CD14-positive monocyte (primary cell): ENCODE results near the gene THSD4. TPM values are rescaled to one million over a fixed set of nuclear protein-coding genes. Genes with fewer than 3 reads are reported as not detected.

ENCODE experiments used
- DNase-seq, 3 donors: peaks; one replicate each; pipeline ENCODE4 v3.0.0-alpha.2; 2011 to 2022
- H2AFZ ChIP-seq: 2 replicates; pipeline ENCODE4 v1.6.0; 2012; ENCODE audit warnings: mild to moderate bottlenecking, low read depth, low read length, inconsistent platforms; ENCODE audit not compliant: insufficient read depth, poor library complexity, severe bottlenecking
- H3K27ac ChIP-seq, 2 donors: 1 replicate in 1 of 2; 2 replicates in 1 of 2; pipeline ENCODE4 v1.5.1; 2012 to 2013; ENCODE audit warnings: low read length in 2 of 2, control low read depth in 1 of 2, inconsistent platforms in 1 of 2, low read depth in 1 of 2, mild to moderate bottlenecking in 1 of 2
- H3K27me3 ChIP-seq, 2 donors: one replicate each; pipeline versions ENCODE4 v1.6.0 to v1.6.1; 2011 to 2013; ENCODE audit warnings: low read length in 2 of 2; ENCODE audit not compliant: control insufficient read depth in 2 of 2, insufficient read depth in 2 of 2
- H3K36me3 ChIP-seq, 2 donors: replicated peaks in 1 of 2; 1 replicate in 1 of 2; 2 replicates in 1 of 2; pipeline versions ENCODE4 v1.5.1 to v1.6.1; 2012 to 2013; ENCODE audit warnings: low read length in 2 of 2, control low read depth in 1 of 2, inconsistent platforms in 1 of 2, mild to moderate bottlenecking in 1 of 2; ENCODE audit not compliant: insufficient read depth in 2 of 2, control insufficient read depth in 1 of 2
- H3K4me1 ChIP-seq, 2 donors: 1 replicate in 1 of 2; 2 replicates in 1 of 2; pipeline versions ENCODE4 v1.5.1 to v1.6.1; 2012 to 2013; ENCODE audit warnings: low read length in 2 of 2, control low read depth in 1 of 2, inconsistent platforms in 1 of 2, mild to moderate bottlenecking in 1 of 2, moderate library complexity in 1 of 2; ENCODE audit not compliant: insufficient read depth in 2 of 2, control insufficient read depth in 1 of 2
- H3K4me2 ChIP-seq: replicated peaks from 2 replicates; pipeline ENCODE3; 2012; ENCODE audit warnings: low read length, moderate library complexity, mild to moderate bottlenecking; ENCODE audit not compliant: poor library complexity, severe bottlenecking; ENCODE audit errors: extremely low read depth
- H3K4me3 ChIP-seq, 3 experiments: fragments of 200-600 bp in 1 of 3; sonication (generic) in 1 of 3; replicated peaks in 1 of 3; 1 replicate in 2 of 3; 2 replicates in 1 of 3; pipeline ENCODE4 v1.5.1; 2011 to 2013; ENCODE audit warnings: low read length in 3 of 3, mild to moderate bottlenecking in 3 of 3, control low read depth in 2 of 3, low read depth in 2 of 3, inconsistent platforms in 1 of 3, moderate library complexity in 1 of 3
- H3K79me2 ChIP-seq: 2 replicates; pipeline ENCODE4 v1.6.0; 2012; ENCODE audit warnings: mild to moderate bottlenecking, control low read depth, inconsistent platforms, low read length, moderate library complexity; ENCODE audit not compliant: insufficient read depth
- H3K9ac ChIP-seq: 2 replicates; pipeline ENCODE4 v1.6.0; 2017; ENCODE audit warnings: low read length, mild to moderate bottlenecking; ENCODE audit not compliant: insufficient read depth, poor library complexity, severe bottlenecking
- H3K9me3 ChIP-seq, 2 donors: replicated peaks in 1 of 2; 1 replicate in 1 of 2; 2 replicates in 1 of 2; pipeline versions ENCODE4 v1.5.1 to v1.6.1; 2012 to 2013; ENCODE audit warnings: low read length in 2 of 2, control low read depth in 1 of 2; ENCODE audit not compliant: control insufficient read depth in 1 of 2, insufficient read depth in 1 of 2
- H4K20me1 ChIP-seq: 2 replicates; pipeline ENCODE4 v1.6.0; 2012; ENCODE audit warnings: mild to moderate bottlenecking, low read length, control low read depth, moderate library complexity; ENCODE audit not compliant: insufficient read depth
- H3K27ac Mint-ChIP-seq, 7 donors: one replicate each; pipeline ENCODE4 v1.8.0; 2020; ENCODE audit warnings: mild to moderate bottlenecking in 7 of 7, mixed read lengths in 7 of 7, moderate library complexity in 6 of 7, inconsistent platforms in 2 of 7
- H3K27me3 Mint-ChIP-seq, 3 donors: one replicate each; pipeline ENCODE4 v1.8.0; 2021 to 2022; ENCODE audit warnings: low read depth in 3 of 3, mild to moderate bottlenecking in 3 of 3, mixed read lengths in 3 of 3, moderate library complexity in 3 of 3, inconsistent platforms in 1 of 3
- H3K36me3 Mint-ChIP-seq, 2 donors: one replicate each; pipeline ENCODE4 v1.8.0; 2020; ENCODE audit warnings: mixed read lengths in 2 of 2, inconsistent platforms in 1 of 2, mild to moderate bottlenecking in 1 of 2
- H3K4me1 Mint-ChIP-seq: one replicate; pipeline ENCODE4 v1.8.0; 2020; ENCODE audit warnings: mild to moderate bottlenecking, mixed read lengths
- H3K4me3 Mint-ChIP-seq, 2 donors: one replicate each; pipeline ENCODE4 v1.8.0; 2020; ENCODE audit warnings: mild to moderate bottlenecking in 2 of 2, mixed read lengths in 2 of 2, moderate library complexity in 1 of 2
- H3K9me3 Mint-ChIP-seq, 7 donors: one replicate each; pipeline ENCODE4 v1.8.0; 2020 to 2022; ENCODE audit warnings: mixed read lengths in 7 of 7, mild to moderate bottlenecking in 6 of 7, moderate library complexity in 6 of 7, inconsistent platforms in 2 of 7
- CTCF ChIP-seq: fragments of 200-600 bp; IDR thresholded peaks from one replicate; pipeline ENCODE4 v1.8.0; 2022; ENCODE audit warnings: antibody characterized with exemption, mild to moderate bottlenecking
- WGBS: methylation state at CpG from one replicate; pipeline ENCODE4 v1.1.5; 2013; ENCODE audit warnings: missing lambda C conversion rate; ENCODE audit not compliant: insufficient coverage; 5-methylcytosine and 5-hydroxymethylcytosine counted together
- intact Hi-C, 2 donors: fragments of 100-400 bp; cut with micrococcal nuclease; formaldehyde crosslinking; loops; one replicate each; pipeline versions ENCODE4 v1.15.0 to v1.15.1; 2023
- polyA plus RNA-seq, 3 donors: library from polyadenylated mRNA; depleted of rRNA in 1 of 3; unstranded in 2 of 3; stranded (reverse) in 1 of 3; fragments of 300-500 nt in 2 of 3; fragments of >200 nt in 1 of 3; fragmentation: Illumina TruSeq in 2 of 3; gene quantifications; 1 replicate in 2 of 3; 2 replicates in 1 of 3; pipeline ENCODE4 v1.2.3, GENCODE V29; 2012 to 2021

THSD4 gene
- polyA plus RNA-seq, 3 donors = not detected

- 67% methylated on average over 3 of the region's 3 CpGs for WGBS
- no peak for DNase-seq
- H3K36me3 ChIP-seq = no peaks in the 10 kb centered on the region
- H3K27ac Mint-ChIP-seq = peak overlapping the region in 1 of 7 donors; percentile 1
- no peaks in the 10 kb centered on the region for H3K27me3 ChIP-seq
- no peaks in the 10 kb centered on the region for H3K79me2 ChIP-seq
- H3K27ac ChIP-seq = no peak overlapping the region
- H3K4me3 ChIP-seq = no peak overlapping the region
- intact Hi-C loops = no loop called here
- no peaks in the 10 kb centered on the region for H3K36me3 Mint-ChIP-seq
- no peaks in the 10 kb centered on the region for H3K4me1 Mint-ChIP-seq
- H3K4me2 ChIP-seq = no peak overlapping the region
- H3K9me3 Mint-ChIP-seq = peaks cover 0 to 3% (median 0%) of the 10 kb centered on the region in 7 donors
- no peaks in the 10 kb centered on the region for H3K9me3 ChIP-seq
- no peaks in the 10 kb centered on the region for H3K4me1 ChIP-seq
- no peak for TF ChIP-seq CTCF
- H4K20me1 ChIP-seq = no peaks in the 10 kb centered on the region
- no peak overlapping the region for H2AFZ ChIP-seq
- peaks cover 0 to 5% (median 0%) of the 10 kb centered on the region in 3 donors for H3K27me3 Mint-ChIP-seq
- H3K4me3 Mint-ChIP-seq = no peak overlapping the region
- H3K9ac ChIP-seq = no peak overlapping the region
Observed at GRCh38 chr15:71096676-71097075, 18.6 kb upstream of the THSD4 start.

GRCh38 chr15:71097890-71098289 lies 17.4 kb upstream of the THSD4 start:
- H3K4me2 ChIP-seq = no peak overlapping the region
- no peaks in the 10 kb centered on the region for H3K4me1 Mint-ChIP-seq
- intact Hi-C loops = no loop called here
- H3K27ac Mint-ChIP-seq = no peak overlapping the region
- H3K27me3 Mint-ChIP-seq = peaks cover 4 to 8% (median 5%) of the 10 kb centered on the region in 3 donors
- H3K36me3 ChIP-seq = no peaks in the 10 kb centered on the region
- H3K36me3 Mint-ChIP-seq = no peaks in the 10 kb centered on the region
- no peak for DNase-seq
- no peak overlapping the region for H3K4me3 ChIP-seq
- H3K9me3 Mint-ChIP-seq = peaks cover 0 to 5% (median 0%) of the 10 kb centered on the region in 7 donors
- no peak overlapping the region for H3K4me3 Mint-ChIP-seq
- no peak for TF ChIP-seq CTCF
- no peaks in the 10 kb centered on the region for H3K27me3 ChIP-seq
- WGBS = 80% methylated on average over 1 of the region's 4 CpGs
- no peak overlapping the region for H3K27ac ChIP-seq
- no peak overlapping the region for H3K9ac ChIP-seq
- H3K79me2 ChIP-seq = no peaks in the 10 kb centered on the region
- H2AFZ ChIP-seq = no peak overlapping the region
- H4K20me1 ChIP-seq = no peaks in the 10 kb centered on the region
- no peaks in the 10 kb centered on the region for H3K4me1 ChIP-seq
- H3K9me3 ChIP-seq = no peaks in the 10 kb centered on the region
